Myocyte (in vitro differentiated cells): ENCODE data around the gene ANKRD63. TPM values are rescaled to one million over a fixed set of nuclear protein-coding genes. Genes with fewer than 3 reads are reported as not detected.

Source experiments
- DNase-seq: peaks from one replicate; pipeline ENCODE4 v3.0.0-alpha.2; 2012; ENCODE audit warnings: low read depth
- total RNA-seq: library from RNA; depleted of rRNA; stranded (reverse); fragments of >200 nt; gene quantifications from 2 replicates; pipeline ENCODE4 v1.2.3, GENCODE V29; 2014

Gene ANKRD63
- total RNA-seq, 1 donor from 2014 or later: not detected

DNA sequence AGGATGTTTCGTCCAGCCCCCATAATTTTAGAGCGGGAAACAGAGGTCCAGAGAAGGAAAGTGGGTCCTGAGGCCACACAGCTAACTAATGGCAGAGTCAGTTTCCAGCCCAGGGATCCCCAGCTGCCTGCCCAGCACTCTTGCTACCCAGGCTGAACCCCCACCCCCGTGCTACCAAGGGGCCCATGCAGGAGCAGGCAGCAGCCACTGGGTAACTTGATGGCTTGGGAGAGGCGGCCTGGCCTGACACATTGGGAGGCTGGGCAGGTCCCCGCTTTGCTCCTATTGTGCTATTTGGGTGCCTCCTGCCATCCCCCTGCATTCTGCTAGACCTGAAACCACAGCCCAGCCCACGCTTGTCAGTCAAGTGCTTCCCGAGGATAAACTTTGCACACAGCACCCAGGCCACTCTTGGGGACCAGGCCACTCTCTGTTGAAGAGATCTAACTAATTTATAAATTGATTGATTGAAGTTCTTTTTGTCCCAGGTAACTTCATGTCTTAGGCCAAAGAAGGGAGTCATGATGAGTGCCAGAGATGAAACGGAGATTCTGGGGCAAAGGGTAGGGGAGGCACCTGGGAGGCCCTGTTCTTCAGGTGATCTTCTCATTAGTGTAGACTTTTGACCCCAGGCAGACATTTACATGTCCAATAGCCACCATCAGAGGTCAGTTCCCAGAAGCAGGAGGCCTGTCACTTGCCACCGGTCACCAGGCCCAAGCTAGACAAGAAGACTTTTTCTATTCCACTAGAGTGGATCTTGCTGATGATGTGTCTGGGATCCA is 37.0 kb downstream of the ANKRD63 start:
- DNase-seq: no peak

DNA sequence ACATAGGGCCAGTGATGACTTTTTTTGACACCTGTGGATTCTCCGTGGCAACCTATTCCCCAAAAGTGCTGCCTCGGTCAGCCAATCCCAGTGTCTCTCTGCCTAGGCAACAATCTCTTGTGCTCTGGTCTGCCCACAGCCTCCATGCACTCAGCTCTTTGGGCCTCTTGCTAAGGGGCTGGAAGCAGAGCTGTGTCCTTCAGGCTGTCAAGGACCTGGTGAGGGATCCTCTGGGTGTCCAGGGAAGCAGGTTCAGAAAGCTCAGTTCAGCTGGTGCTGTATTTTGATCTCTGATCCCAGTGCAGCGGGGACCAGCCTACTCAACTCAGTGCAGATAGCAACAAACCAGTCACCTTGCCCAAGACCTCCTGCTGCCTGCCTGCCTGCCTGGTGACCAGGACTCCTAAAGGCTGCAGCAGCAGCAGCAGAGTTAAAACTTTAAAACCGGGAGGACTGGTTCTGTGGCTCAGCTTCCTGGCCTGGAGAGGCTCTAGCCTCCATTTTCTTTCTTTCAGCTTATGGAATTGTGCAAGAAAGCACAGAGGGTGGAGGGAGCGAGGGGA is 37.8 kb downstream of the ANKRD63 start:
- no peak for DNase-seq

DNA sequence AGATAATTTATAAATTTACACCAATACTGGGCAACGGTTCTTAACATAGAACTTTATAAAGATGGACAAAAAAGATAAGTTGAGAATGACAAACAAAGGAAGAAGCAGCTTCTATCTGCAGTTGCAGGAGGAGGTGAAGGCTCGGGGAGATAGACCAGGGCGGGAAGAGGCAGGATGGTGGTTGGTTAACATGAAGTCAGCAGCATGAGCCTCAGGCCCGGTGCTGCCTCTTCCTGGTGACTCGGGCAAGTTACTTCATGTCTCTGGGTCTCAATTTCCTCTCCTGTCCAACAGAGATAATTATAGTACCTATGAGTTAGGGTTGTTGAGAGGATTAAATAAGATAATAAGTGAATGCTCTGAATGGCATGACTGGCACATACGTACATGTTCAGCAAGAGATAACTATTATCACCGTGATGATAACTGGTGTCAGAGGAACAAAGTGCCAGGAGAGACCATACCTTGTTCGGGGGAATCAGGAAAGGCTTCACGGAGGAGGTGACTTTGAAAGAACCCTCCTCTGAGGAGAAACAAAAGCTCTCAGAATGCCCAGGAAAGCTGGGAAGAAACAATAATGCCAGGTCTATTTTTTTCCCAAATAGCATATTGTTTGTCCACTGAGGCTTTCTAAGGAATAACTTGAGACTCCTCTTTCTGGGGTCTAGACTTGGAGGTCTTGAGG is 39.6 kb downstream of the ANKRD63 start:
- DNase-seq: no peak

DNA sequence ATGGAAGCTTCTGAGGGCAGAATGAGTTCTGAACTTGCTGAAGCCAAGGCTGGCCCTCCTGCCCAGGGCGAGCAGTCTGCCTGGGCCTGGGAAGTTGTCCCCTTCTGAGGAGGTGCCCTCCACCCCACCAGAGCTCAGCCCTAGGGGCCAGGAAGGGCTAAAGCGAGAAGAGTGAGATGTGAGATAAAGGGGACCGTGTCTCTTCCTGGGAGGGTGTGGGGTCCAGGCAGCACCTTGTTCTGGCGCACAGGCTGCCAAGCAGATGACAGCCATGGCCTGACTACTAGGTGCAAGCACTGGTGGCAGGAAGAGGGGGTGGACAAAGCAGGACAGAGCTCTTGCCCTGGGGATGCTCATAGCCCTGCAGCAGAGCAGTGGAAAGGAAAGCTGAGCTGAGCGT is 40.3 kb downstream of the ANKRD63 start:
- no peak for DNase-seq

DNA sequence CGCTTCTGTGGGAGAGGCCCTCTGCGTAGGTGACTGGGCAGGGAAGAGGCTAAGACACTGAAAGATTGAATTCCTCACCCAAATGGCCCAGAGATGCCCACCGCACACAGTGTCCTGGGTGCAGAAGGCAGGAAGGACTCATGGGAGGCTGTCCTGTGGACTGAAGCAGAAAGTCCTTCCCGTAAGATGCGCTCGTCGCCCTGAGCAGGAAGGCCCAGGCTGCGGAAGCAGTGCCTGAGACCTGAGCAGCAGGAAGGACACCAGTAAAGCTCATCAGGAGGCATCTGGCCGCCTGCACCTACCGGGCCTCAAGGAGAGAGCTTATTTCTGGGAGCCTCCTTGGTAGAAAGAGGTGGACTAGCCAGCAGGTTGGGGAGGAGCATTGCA is 40.7 kb downstream of the ANKRD63 start:
- DNase-seq: no peak

DNA sequence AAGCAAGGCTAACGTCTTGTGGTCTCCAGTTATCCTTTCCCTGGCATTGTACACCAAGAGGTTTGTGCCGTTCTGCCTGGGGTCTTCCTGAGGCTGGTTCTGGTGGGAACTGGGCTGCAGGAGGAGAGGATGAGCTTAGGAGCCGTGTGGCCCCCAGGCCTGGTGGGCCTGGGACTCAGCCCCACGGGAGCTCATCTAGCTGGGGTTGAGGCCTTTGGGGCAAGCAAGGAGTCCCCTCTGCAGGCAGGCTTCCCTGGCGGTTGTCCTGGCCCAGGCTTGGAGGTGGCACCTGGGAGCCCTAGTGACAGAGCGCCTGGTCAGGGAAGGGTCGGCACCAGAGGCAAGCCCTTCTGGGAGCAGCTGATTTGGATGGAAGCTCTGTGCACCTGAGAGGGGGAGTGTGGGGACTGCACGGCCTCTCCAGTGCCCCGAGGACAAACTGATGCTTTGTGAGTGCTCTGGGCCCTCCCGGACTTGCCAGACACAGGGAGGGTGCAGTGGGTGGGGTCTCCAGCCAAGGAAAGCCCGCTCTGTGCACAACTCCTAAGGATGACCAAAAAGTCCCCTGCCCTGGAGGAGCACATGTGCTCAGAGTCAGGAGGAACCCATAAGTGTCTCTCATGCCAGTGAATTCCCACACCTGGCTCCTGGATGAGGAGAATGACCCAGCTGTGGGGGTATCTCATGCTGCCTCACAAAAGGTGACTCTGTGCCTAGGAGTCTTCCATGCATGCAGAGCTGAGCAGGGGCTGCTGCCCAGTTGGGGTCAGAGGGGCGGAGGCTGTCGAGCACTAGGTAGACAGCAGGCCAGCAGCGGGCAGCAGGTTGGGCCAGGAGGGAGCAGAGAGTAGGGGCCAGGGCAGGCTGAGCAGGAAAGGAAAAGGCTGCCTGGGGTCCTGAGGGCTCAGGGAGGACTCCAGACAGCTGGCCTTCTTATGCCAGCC is 41.3 kb downstream of the ANKRD63 start:
- no peak for DNase-seq

DNA sequence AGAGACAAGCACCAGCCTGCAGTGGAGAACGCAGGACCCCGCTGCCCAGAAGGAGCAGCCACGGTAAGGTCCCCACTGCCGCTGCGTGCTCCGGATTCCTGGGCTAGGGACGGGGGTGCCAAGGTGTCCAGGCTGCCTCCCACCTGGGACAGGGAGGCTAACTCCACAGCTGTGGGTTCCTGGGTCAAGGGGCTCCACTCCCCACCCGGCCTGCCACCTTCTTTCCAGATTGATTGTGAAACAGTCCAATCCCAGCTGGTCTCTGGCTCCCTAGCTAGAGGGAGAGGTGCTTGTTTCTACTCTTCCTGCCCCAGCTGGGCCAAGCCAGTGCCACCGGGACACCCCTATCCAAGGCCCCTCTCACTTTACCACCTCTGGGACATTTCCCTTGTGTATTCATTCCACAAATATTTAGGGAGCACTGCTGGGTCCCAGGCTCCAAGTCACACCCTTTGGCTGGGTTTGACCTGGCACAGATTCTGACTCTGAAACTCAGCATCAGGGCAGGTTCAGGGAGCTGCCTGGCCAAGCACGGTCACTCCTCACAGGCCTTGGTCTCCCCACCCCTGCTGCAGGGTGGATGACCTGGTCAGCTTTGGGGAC is 42.1 kb downstream of the ANKRD63 start:
- no peak for DNase-seq

DNA sequence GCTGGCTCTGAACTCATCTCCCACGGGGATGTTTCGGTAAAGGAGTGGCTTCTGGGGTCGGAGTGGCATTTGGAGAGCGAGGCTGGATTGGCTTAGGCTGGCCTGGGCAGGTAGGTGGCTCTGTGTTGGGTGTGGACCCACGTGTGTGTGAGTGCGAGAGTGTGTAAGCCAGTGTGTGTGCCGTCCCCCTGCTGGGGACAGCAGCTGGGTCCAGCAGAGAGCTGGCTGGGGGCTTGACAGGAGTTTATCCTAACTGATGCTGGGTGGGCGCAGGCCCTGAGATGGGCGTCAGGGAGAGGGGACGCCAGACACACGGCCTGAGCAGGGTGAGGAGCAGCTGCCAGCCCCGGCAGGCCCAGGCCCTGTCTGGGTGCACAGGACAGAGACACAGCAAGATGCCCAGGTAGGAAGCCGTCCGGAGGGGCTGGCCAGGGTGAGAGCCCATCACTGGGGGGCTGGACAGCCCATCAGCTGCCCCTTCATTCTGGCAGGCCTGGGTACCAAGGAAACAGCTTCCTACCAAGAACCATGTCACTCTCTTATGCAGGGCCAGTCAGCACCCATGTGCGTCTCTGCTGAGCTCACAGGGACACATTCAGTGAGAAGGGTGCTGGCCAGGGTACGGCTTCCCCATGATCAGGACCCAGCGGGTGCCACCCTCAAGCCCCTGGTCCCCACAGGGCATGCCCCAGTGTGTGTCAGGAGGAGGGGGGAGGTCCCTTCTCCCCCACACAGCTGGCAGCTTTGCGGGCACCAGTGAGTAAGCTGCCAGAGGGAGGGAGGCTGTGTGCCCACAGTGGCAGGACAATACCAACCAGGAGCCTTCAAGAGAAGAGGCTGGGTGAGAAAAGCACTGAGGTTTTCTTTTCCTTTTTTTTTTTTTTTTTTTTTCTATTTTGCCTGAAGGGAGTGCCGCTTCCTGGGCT is 42.9 kb downstream of the ANKRD63 start:
- no peak for DNase-seq

DNA sequence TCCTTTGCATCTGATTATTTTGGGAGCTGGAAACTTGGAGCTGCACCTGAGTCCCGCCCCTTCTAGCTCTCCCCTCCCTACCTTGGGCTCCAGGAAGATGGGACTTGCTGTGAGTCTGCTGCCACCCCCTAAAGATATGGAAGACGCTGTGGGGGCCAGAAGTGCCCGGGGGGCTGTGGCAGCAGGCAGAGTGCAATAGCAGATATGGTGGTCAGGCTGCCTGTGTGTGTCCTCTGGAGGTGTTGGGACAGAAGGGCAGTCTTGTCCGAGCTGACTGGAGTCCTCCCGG is 43.5 kb downstream of the ANKRD63 start:
- DNase-seq: no peak

DNA sequence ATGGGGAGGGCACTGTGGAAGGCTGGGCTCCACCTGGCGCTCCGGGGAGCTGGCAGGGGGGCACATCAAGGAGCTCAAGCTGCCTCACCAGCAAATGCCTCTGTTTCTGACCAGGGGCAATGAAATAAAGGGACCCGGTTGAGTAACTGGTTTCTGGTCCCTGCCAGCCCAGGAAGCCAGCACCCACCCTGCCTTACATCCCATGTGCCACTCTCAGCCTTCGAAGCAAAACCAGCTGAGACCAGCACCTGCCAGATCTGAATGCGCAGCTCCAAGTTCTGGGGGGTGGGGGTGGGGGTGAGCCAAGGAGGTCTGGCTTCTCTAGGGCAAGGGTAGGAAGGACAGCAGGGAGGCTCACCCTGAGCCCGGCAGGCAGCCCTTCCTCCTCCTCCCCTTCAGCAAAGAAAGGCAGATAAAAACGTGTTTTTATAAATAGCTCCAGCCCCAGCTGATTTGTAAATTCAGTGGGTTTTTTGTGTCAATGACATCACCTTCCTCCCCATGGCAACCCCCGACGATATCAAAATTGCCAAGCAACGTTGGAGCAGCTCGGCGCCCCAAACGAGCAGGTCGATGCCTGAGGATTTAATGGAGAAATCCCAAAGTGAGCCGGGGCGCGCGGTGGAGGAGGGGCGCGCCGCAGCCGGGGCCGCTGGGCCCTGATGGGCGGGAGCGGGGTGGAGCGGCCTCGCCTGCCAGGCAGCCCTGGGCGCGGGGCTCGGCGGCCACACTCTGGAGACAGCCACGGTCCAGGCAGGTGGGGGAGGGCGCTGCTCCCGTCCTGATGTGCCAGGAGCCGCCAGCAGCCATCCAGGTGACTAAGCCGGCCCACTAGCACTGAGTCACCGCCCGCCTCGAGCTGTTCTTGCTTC is 44.1 kb downstream of the ANKRD63 start, which contains the start of gene PAK6:
PAK6 (plus strand) TSS at position 532 of the 872 bp plus-strand sequence. CDS start 25,723 bp downstream, outside the sequence.
- DNase-seq: no peak

DNA sequence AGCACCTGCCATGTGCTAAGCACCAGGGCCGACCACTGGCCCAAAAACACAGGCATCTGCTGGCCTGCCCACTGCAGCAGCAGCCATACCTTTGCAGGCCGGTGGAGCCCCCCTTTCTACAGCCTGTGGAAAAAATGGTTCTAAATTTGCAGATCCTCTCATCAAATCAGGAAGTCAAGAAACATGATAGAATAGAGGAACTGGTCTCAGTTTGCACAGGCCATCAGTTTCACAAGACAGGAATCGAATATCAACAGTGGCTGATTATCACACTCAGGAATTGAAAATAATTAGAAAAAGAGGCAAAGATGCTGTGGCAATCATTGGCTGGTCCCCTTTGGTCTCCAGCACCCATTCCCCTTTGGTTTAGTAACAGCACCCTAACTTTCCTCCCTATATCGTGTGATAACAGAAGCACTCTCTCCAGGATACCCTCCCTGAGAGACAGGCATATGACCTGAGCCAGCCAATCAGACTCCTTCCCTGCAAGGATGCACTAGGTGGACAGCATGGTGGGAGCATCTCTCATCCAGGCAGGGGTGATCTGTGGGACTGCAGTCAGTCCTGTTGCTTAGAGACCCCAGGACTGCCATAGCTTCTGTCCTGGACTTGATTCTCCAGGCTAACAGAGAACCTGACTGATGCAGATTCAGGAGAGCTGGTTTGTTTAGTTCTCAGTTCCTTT is 47.5 kb downstream of the ANKRD63 start:
- no peak for DNase-seq

DNA sequence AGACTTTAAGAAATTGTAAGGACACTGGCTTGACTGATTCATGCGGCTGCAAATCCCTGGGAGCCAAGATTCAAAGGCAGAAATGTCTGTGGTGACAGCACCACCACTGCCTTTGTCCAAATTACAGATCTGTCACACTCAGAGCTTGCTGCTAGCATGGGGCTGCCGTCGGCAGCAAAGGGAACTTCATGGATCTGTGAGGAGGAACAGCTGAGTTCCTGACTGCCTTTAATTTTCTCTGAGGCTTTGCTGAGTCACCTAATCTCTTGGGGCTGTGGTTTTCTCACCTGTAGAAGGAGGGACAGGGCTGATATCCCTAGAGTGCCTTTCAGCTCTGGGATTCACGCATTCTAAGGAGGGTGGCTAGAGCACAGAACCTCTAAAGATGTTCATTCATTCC is 48.1 kb downstream of the ANKRD63 start:
- DNase-seq: peak; percentile 69

DNA sequence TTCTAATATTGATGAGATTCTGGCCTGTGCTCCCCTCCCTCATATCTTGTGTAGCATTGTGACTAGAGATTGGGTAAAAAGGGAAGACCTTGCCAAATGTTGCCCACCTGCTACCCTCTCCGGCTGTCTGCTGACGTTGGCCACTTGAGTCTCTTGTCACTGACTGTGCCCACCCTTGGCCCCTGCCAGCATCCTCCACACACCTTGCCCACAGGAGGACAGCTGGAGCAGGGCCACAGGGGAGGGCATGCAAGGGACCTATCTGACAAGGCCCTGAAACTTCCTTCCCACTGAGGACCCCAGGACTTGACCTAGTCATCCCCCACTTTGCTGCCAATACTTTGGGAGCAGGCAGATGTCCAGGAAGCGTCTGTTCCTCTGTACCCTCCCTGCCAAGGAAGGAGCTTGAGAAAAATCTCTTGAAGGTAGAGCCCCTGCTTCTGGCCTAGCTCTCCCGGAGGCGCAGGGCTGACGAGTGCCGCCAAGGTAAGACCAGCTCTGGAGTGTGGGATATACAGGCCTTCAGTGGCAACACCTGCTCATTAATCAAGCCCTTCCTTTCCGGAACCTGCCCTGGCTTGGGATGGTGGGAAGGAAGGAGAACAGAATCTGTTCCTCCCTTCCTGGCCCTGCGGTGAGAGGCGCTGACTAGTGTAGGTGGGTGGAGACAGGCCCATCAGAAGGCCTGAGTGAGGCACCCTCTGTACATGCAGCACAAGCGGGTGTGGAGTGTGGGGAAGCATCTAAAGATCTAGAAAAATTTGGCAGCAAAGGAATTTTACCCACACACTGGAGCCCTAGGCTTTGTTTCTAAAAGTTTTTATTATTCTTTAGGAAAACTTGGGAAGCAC is 48.9 kb downstream of the ANKRD63 start:
- DNase-seq: no peak

DNA sequence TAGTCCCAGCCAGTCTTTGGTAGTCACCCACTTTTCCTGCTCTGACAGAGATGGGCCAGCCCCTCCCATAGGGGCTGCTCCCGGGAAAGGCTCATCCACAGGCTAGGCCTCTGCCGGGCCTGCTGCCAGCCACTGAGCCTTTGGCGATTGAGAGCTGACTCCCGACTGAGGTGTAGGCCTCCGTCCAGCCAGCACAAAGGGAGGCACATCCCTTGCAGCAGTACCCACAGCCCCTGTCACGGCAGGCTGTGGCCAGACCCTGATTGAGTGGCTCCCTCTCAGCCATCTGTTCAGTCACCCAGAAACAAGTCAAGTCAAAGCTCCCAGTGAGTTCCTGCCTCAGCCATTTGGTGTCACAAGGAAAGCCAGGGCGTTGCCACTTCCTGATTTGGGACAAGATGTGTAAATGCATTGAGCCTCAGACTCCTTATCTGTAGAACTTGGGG is 50.2 kb downstream of the ANKRD63 start:
- DNase-seq: peak; percentile 47
